T-cell (primary cell): ENCODE data around the gene ZACN. TPM values are rescaled to one million over a fixed set of nuclear protein-coding genes. Genes with fewer than 3 reads are reported as not detected.

Experiments
- ATAC-seq, 4 experiments: fragments of 200-7000 bp in 3 of 4; fragments of 150-1000 bp in 1 of 4; cut with Tn5 transposase; replicated peaks in 1 of 4; 1 replicate in 3 of 4; 2 replicates in 1 of 4; pipeline ENCODE4 v1.10.0; 2021; ENCODE audit warnings: moderate library complexity in 3 of 4, mild to moderate bottlenecking in 2 of 4, moderate number of reproducible peaks in 1 of 4
- CTCF ChIA-PET, 2 donors: fragments of 300-600 bp; sonication (Branson Sonifier 250); formaldehyde crosslinking; loops; one replicate each; lab custom pipeline; 2022; ENCODE audit warnings: antibody characterized with exemption in 2 of 2; lab: Charles Lee
- POLR2A ChIA-PET, 2 donors: fragments of 300-600 bp; sonication (Branson Sonifier 250); formaldehyde crosslinking; loops; one replicate each; lab custom pipeline; 2022; ENCODE audit warnings: antibody characterized with exemption in 2 of 2; lab: Charles Lee
- DNase-seq, 35 experiments: peaks; one replicate each; pipeline versions ENCODE4 v3.0.0 to v3.0.0-alpha.2; 2013 to 2023
- H3K27ac ChIP-seq: one replicate; pipeline ENCODE4 v1.5.1; 2013; ENCODE audit warnings: low read length
- H3K27me3 ChIP-seq, 2 experiments: replicated peaks in 1 of 2; 1 replicate in 1 of 2; 2 replicates in 1 of 2; pipeline versions ENCODE4 v1.6.1 to v1.7.0; 2013; ENCODE audit warnings: low read length in 1 of 2, mixed read lengths in 1 of 2; ENCODE audit not compliant: control insufficient read depth in 2 of 2, insufficient read depth in 2 of 2; ENCODE audit errors: extremely low read depth in 1 of 2
- H3K36me3 ChIP-seq, 2 donors: 1 replicate in 1 of 2; 2 replicates in 1 of 2; pipeline versions ENCODE4 v1.6.1 to v1.7.0; 2013; ENCODE audit warnings: low read length in 1 of 2; ENCODE audit not compliant: control insufficient read depth in 2 of 2, insufficient read depth in 1 of 2; ENCODE audit errors: extremely low read depth in 1 of 2
- H3K4me1 ChIP-seq, 2 experiments: 1 replicate in 1 of 2; 2 replicates in 1 of 2; pipeline versions ENCODE4 v1.6.1 to v1.7.0; 2013; ENCODE audit warnings: low read length in 2 of 2, mixed read lengths in 1 of 2; ENCODE audit not compliant: insufficient read depth in 2 of 2, control insufficient read depth in 1 of 2; ENCODE audit errors: extremely low read depth in 1 of 2
- H3K4me3 ChIP-seq, 2 donors: 1 replicate in 1 of 2; 2 replicates in 1 of 2; pipeline versions ENCODE4 v1.5.1 to v1.7.0; 2013; ENCODE audit warnings: mild to moderate bottlenecking in 2 of 2, low read length in 1 of 2, moderate library complexity in 1 of 2; ENCODE audit not compliant: control insufficient read depth in 1 of 2; ENCODE audit errors: extremely low read depth in 1 of 2
- H3K9me3 ChIP-seq: 2 replicates; pipeline ENCODE4 v1.7.0; 2013
- H3K27ac Mint-ChIP-seq, 2 donors: one replicate each; pipeline ENCODE4 v1.8.0; 2020 to 2021; ENCODE audit warnings: mild to moderate bottlenecking in 2 of 2, mixed read lengths in 2 of 2
- H3K27me3 Mint-ChIP-seq, 2 donors: one replicate each; pipeline ENCODE4 v1.8.0; 2021 to 2022; ENCODE audit warnings: mixed read lengths in 2 of 2
- H3K36me3 Mint-ChIP-seq: one replicate; pipeline ENCODE4 v1.8.0; 2021; ENCODE audit warnings: mixed read lengths
- H3K4me1 Mint-ChIP-seq, 3 donors: one replicate each; pipeline ENCODE4 v1.8.0; 2020 to 2022; ENCODE audit warnings: mixed read lengths in 3 of 3, mild to moderate bottlenecking in 1 of 3
- H3K4me3 Mint-ChIP-seq, 3 donors: one replicate each; pipeline ENCODE4 v1.8.0; 2020 to 2022; ENCODE audit warnings: mild to moderate bottlenecking in 3 of 3, mixed read lengths in 3 of 3, moderate library complexity in 3 of 3
- H3K9me3 Mint-ChIP-seq, 3 donors: one replicate each; pipeline ENCODE4 v1.8.0; 2020 to 2022; ENCODE audit warnings: mixed read lengths in 3 of 3
- WGBS: methylation state at CpG from one replicate; pipeline ENCODE4 v1.1.5; 2013; ENCODE audit warnings: missing lambda C conversion rate; ENCODE audit not compliant: insufficient coverage; 5-methylcytosine and 5-hydroxymethylcytosine counted together
- total RNA-seq, 35 experiments: library from RNA in 6 of 35; stranded (reverse) in 6 of 35; fragments of 120-200 nt in 1 of 35; gene quantifications; one replicate each; pipeline versions ENCODE4 v1.2.1 to v1.2.4 and lab custom pipeline; 2013 to 2026

Gene ZACN
- total RNA-seq, 5 donors from 2014 or later (not counting 1 experiment from before 2014, with no cell fraction given) = 0.20 to 1.6 (median 0.31) TPM; not detected in 1

GRCh38 chr17:76094046-76094445 is 15.1 kb downstream of the ZACN start:
- Mint-ChIP-seq H3K27ac (no peak overlapping the region), H3K36me3 (peaks cover 29% of the 10 kb centered on the region), H3K27me3 (no peaks in the 10 kb centered on the region), H3K4me3 (no peak overlapping the region), H3K9me3 (no peaks in the 10 kb centered on the region), H3K4me1 (peaks cover 4 to 8% (median 4%) of the 10 kb centered on the region in 3 donors)
- Histone ChIP-seq H3K27ac (no peak overlapping the region), H3K27me3 (no peaks in the 10 kb centered on the region), H3K36me3 (peaks cover 23 to 88% of the 10 kb centered on the region in 2 donors), H3K4me3 (no peak overlapping the region), H3K4me1 (peaks cover 0 to 14% of the 10 kb centered on the region in 2 experiments), H3K9me3 (no peaks in the 10 kb centered on the region)
- POLR2A ChIA-PET = interaction anchor here in 1 of 2 donors (0.7 kb wide), 1 partner anchor 146 kb away, joined by 3 read pairs; the partner anchor contains the start of gene RNF157
- ATAC-seq (no peak), DNase-seq (no peak)
- WGBS = 92% methylated on average over 6 of the region's 11 CpGs
- CTCF ChIA-PET = interaction anchor here in 1 of 2 donors (0.6 kb wide), 1 partner anchor 93 kb away, joined by 3 read pairs; the partner anchor contains the start of gene CDK3

DNA sequence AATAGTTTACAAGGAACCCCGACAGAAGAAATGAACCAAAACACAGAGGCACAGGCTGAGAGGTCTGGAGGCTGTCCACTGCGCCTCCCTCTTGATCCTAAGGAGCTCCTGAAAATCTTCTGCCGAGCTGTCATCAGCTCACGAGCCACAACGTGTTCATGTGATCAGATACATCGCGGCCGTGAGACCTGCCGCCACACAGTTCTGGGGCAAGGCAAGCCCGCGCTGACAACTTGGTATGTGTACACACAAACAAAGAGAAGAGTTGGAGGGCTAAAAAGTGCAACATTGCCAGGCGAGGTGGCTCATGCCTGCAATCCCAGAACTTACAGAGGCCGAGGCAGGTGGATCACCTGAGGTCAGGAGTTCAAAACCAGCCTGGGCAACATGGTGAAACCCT is 17.0 kb downstream of the ZACN start:
- Mint-ChIP-seq H3K36me3 (peaks cover 38% of the 10 kb centered on the region), H3K4me1 (peaks cover 9 to 13% (median 12%) of the 10 kb centered on the region in 3 donors), H3K9me3 (no peaks in the 10 kb centered on the region), H3K4me3 (no peak overlapping the region), H3K27me3 (no peaks in the 10 kb centered on the region), H3K27ac (no peak overlapping the region)
- ATAC-seq (no peak), DNase-seq (no peak)
- WGBS = 98% methylated on average over 12 of the region's 13 CpGs
- peaks cover 19 to 78% of the 10 kb centered on the region in 2 donors for H3K36me3 ChIP-seq
- no peak overlapping the region for H3K27ac ChIP-seq
- CTCF ChIA-PET = interaction anchor here in 1 of 2 donors (0.9 kb wide), 1 partner anchor 27 kb away, joined by 4 read pairs; no protein-coding TSS in a partner anchor
- no peaks in the 10 kb centered on the region for H3K27me3 ChIP-seq
- H3K9me3 ChIP-seq = no peaks in the 10 kb centered on the region
- no peak overlapping the region for H3K4me3 ChIP-seq
- H3K4me1 ChIP-seq = peaks cover 0 to 14% of the 10 kb centered on the region in 2 experiments
- POLR2A ChIA-PET = no interaction called here

- Mint-ChIP-seq H3K36me3 (peaks cover 41% of the 10 kb centered on the region), H3K27me3 (no peaks in the 10 kb centered on the region), H3K27ac (no peak overlapping the region), H3K9me3 (no peaks in the 10 kb centered on the region), H3K4me3 (no peak overlapping the region), H3K4me1 (peaks cover 23 to 24% (median 23%) of the 10 kb centered on the region in 3 donors)
- 93% methylated on average over 16 of the region's 19 CpGs for WGBS
- Histone ChIP-seq H3K9me3 (no peaks in the 10 kb centered on the region), H3K36me3 (peaks cover 25 to 74% of the 10 kb centered on the region in 2 donors), H3K27me3 (no peaks in the 10 kb centered on the region), H3K27ac (no peak overlapping the region), H3K4me1 (peaks cover 3 to 15% of the 10 kb centered on the region in 2 experiments), H3K4me3 (no peak overlapping the region)
- ChIA-PET CTCF (no interaction called here), POLR2A (no interaction called here)
- ATAC-seq (no peak), DNase-seq (no peak)
Observed at GRCh38 chr17:76097716-76098295, 18.8 kb downstream of the ZACN start.

GRCh38 chr17:76102944-76103273 is 23.9 kb downstream of the ZACN start:
- ChIA-PET CTCF (interaction anchor here (0.6 to 1.8 kb wide), 6 partner anchors 79 to 193 kb away, joined by 3 to 9 read pairs (median 3); no protein-coding TSS in a partner anchor), POLR2A (no interaction called here)
- Mint-ChIP-seq H3K36me3 (peaks cover 18% of the 10 kb centered on the region), H3K4me1 (peaks cover 36 to 39% (median 37%) of the 10 kb centered on the region in 3 donors), H3K27me3 (no peaks in the 10 kb centered on the region), H3K9me3 (no peaks in the 10 kb centered on the region), H3K27ac (peak overlapping the region; percentile 91 to 94), H3K4me3 (peak overlapping the region; percentile 90 to 96 (median 92))
- H3K36me3 ChIP-seq = peaks cover 7 to 30% of the 10 kb centered on the region in 2 donors
- no peaks in the 10 kb centered on the region for H3K27me3 ChIP-seq
- peak overlapping the region; percentile 57 to 68 for H3K4me3 ChIP-seq
- WGBS = 0% methylated on average over 2 of the region's 4 CpGs
- H3K4me1 ChIP-seq = peaks cover 13 to 26% of the 10 kb centered on the region in 2 experiments
- H3K9me3 ChIP-seq = no peaks in the 10 kb centered on the region
- DNase-seq (no peak), ATAC-seq (peak in 1 of 4 experiments; percentile 1)
- peak overlapping the region; percentile 71 for H3K27ac ChIP-seq

DNA sequence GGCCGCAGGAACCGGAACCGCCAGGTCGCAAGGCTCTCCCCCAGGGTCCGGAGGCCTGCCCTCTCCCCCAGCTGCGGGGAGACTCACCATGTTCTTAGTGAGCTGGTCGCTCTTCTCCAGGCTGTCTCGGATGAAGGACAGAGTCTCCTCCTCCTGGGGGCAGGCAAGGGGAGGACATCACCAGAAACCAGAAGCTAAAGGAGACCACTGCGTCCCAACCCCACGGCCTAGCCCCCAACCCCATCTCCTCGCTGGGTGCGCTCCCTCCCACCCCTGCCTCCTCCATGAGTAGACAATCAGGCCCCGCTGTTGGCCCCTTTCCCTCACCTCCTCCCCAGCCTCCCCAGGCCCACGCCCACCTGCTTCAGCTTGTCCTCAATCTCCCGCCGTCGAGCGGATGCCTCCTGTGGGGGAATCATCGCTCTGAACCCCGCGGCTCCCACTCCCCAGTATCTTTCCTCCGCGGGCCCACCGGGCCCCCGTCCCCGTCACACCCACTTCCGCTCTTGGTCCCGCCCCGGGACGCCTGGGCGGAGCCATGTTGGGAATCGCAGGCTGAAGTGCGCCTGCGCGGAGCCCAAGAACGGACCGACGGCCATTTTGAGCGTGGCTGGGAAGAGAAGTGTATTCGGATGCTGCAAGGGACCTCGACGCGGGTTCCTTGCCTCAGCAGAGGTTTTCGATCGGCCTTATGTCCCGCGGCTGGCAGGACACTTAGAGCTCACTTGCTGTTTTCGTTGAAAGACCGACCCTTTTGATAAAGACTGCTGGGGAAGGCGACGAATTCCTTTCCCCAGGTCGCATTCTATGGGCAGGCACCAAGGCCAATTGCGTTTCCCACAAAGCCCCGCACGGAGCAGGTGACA is 24.5 kb downstream of the ZACN start, which contains the start of gene EXOC7:
Gene EXOC7 (minus strand): TSS at position 514 of the 866 bp plus-strand sequence. CDS start 95 bp downstream, at position 419.
- H3K4me3 ChIP-seq = peak within 1 kb of the TSS; percentile 57 to 68
- peaks cover 13 to 26% of the 10 kb centered on the region in 2 experiments for H3K4me1 ChIP-seq
- Mint-ChIP-seq H3K36me3 (peaks cover 17% of the 10 kb centered on the region), H3K9me3 (no peaks in the 10 kb centered on the region), H3K4me3 (peak within 1 kb of the TSS; percentile 90 to 96 (median 92)), H3K27me3 (no peaks in the 10 kb centered on the region), H3K4me1 (peaks cover 36 to 39% (median 37%) of the 10 kb centered on the region in 3 donors), H3K27ac (peak within 1 kb of the TSS; percentile 91 to 94)
- peak within 1 kb of the TSS; percentile 71 for H3K27ac ChIP-seq
- H3K36me3 ChIP-seq = peaks cover 7 to 25% of the 10 kb centered on the region in 2 donors
- WGBS = 4% methylated on average over 54 of the region's 55 CpGs
- peak; percentile 93 to 94 (median 94) for ATAC-seq
- H3K9me3 ChIP-seq = no peaks in the 10 kb centered on the region
- H3K27me3 ChIP-seq = no peaks in the 10 kb centered on the region
- ChIA-PET CTCF (interaction anchor here (0.6 to 1.8 kb wide), 7 partner anchors 61 to 176 kb away, joined by 3 to 9 read pairs (median 4); no protein-coding TSS in a partner anchor), POLR2A (interaction anchor here (0.6 kb wide), 4 partner anchors 17 to 920 kb away, joined by 3 to 5 read pairs (median 3); no protein-coding TSS in a partner anchor)
- peak; percentile 83 to 97 (median 89) for DNase-seq
